GM12865 (cell line): ENCODE measurements around the gene TMBIM6.

ENCODE experiments used
- DNase-seq: peaks from one replicate; pipeline ENCODE4 v3.0.0; 2010; ENCODE audit warnings: low read depth
- H3K4me3 ChIP-seq: 2 replicates; pipeline ENCODE4 v1.5.1; 2011; ENCODE audit warnings: mild to moderate bottlenecking, low read depth, low read length, control low read depth
- CTCF ChIP-seq: IDR thresholded peaks from 2 replicates; pipeline ENCODE4 v1.5.1; 2011; ENCODE audit warnings: low read length, control low read depth, low read depth, inconsistent platforms; ENCODE audit not compliant: insufficient read depth; ENCODE audit errors: missing control alignments

The TMBIM6 gene

GRCh38 chr12:49702009-49702408 is 39.3 kb upstream of the TMBIM6 start:
- H3K4me3 ChIP-seq: no peak overlapping the region
- DNase-seq: peak; percentile 45

GRCh38 chr12:49702676-49703215 is 38.6 kb upstream of the TMBIM6 start:
- no peak for TF ChIP-seq CTCF
- H3K4me3 ChIP-seq: peak overlapping the region; percentile 77
- peak; percentile 46 for DNase-seq

More at GRCh38 chr12:49702009-49702408, 39.3 kb upstream of the TMBIM6 start:
- TF ChIP-seq CTCF: no peak

GRCh38 chr12:49703647-49704137 is 37.7 kb upstream of the TMBIM6 start:
- H3K4me3 ChIP-seq: peak overlapping the region; percentile 77
- no peak for TF ChIP-seq CTCF
- peak; percentile 87 for DNase-seq

- TF ChIP-seq CTCF: no peak
- peak overlapping the region; percentile 77 for H3K4me3 ChIP-seq
- DNase-seq: peak; percentile 80
These were observed 35.8 kb upstream of the TMBIM6 start for GRCh38 chr12:49705479-49706134.

GRCh38 chr12:49706351-49707127 is 34.8 kb upstream of the TMBIM6 start:
- DNase-seq: no peak
- TF ChIP-seq CTCF: no peak
- peak overlapping the region; percentile 77 for H3K4me3 ChIP-seq

- peak within 1 kb of the TSS; percentile 77 for H3K4me3 ChIP-seq
- DNase-seq: peak; percentile 99
- peak; percentile 92 for TF ChIP-seq CTCF
These were observed 34.1 kb upstream of the TMBIM6 start, which contains the start of gene FMNL3 for GRCh38 chr12:49707128-49707811. FMNL3 (minus strand) TSS chr12:49707405; CDS start chr12:49707180, 225 bp downstream.
